GM12878 (cell line): ENCODE data around the gene NID1. TPM values are rescaled to one million over a fixed set of nuclear protein-coding genes. Genes with fewer than 3 reads are reported as not detected.
A peak's percentile ranks its signal among the peaks of the same experiment; 100 is the strongest.

Experiments
- BACH1 ChIP-seq: fragments of 450-650 bp; IDR thresholded peaks from 2 replicates; pipeline ENCODE4 v1.6.1; 2017; ENCODE audit warnings: mild to moderate bottlenecking, borderline replicate concordance
- CBX3 ChIP-seq: fragments of 200-600 bp; sonication (generic); IDR thresholded peaks from 2 replicates; pipeline ENCODE4 v1.6.1; 2016; ENCODE audit warnings: low read depth, borderline replicate concordance
- CREM ChIP-seq: IDR thresholded peaks from 2 replicates; pipeline ENCODE4 v1.6.1; 2014; ENCODE audit warnings: antibody characterized with exemption, low read depth
- DPF2 ChIP-seq: fragments of 450-650 bp; IDR thresholded peaks from 2 replicates; pipeline ENCODE4 v1.6.1; 2017; ENCODE audit warnings: mild to moderate bottlenecking
- EP300 ChIP-seq, 2 experiments: fragments of 150-350 bp in 1 of 2; IDR thresholded peaks; 2 replicates each; pipeline ENCODE4 v1.6.1; 2011 to 2012; ENCODE audit warnings: low read depth in 2 of 2, low read length in 2 of 2, borderline replicate concordance in 1 of 2, improper control_type of control experiment in 1 of 2, inconsistent platforms in 1 of 2; ENCODE audit not compliant: control insufficient read depth in 1 of 2
- ETV6 ChIP-seq, 2 experiments: fragments of 450-650 bp in 1 of 2; IDR thresholded peaks in 1 of 2; conservative IDR thresholded peaks in 1 of 2; 2 replicates each; pipeline ENCODE4 v1.6.1; 2014; ENCODE audit warnings: antibody characterized with exemption in 1 of 2, borderline replicate concordance in 1 of 2, low read depth in 1 of 2, mild to moderate bottlenecking in 1 of 2, moderate library complexity in 1 of 2
- FOXK2 ChIP-seq: fragments of 450-650 bp; IDR thresholded peaks from 2 replicates; pipeline ENCODE4 v1.6.1; 2017; ENCODE audit warnings: mild to moderate bottlenecking, moderate library complexity
- GABPA ChIP-seq: IDR thresholded peaks from 2 replicates; pipeline ENCODE4 v1.6.1; 2014; ENCODE audit warnings: antibody characterized with exemption, low read depth, mild to moderate bottlenecking, inconsistent platforms
- GATAD2B ChIP-seq: fragments of 450-650 bp; conservative IDR thresholded peaks from 2 replicates; pipeline ENCODE4 v1.6.1; 2017; ENCODE audit warnings: low read depth, mild to moderate bottlenecking, moderate library complexity
- KAT2A ChIP-seq: conservative IDR thresholded peaks from 2 replicates; pipeline ENCODE4 v1.6.1; 2011; ENCODE audit warnings: low read depth, low read length; ENCODE audit not compliant: control insufficient read depth
- MTA3 ChIP-seq: IDR thresholded peaks from 2 replicates; pipeline ENCODE4 v1.6.1; 2012; ENCODE audit warnings: low read length, inconsistent platforms, borderline replicate concordance
- MYB ChIP-seq: fragments of 150-350 bp; IDR thresholded peaks from 2 replicates; pipeline ENCODE4 v1.6.1; 2014; ENCODE audit warnings: mild to moderate bottlenecking, low read depth, low read length, borderline replicate concordance
- NFXL1 ChIP-seq: fragments of 450-650 bp; IDR thresholded peaks from 2 replicates; pipeline ENCODE4 v1.6.1; 2017; ENCODE audit warnings: antibody characterized with exemption, mild to moderate bottlenecking, borderline replicate concordance
- NRF1 ChIP-seq: conservative IDR thresholded peaks from 2 replicates; pipeline ENCODE4 v1.6.1; 2011; ENCODE audit warnings: mild to moderate bottlenecking, low read depth, low read length, improper control_type of control experiment
- RAD21 ChIP-seq: IDR thresholded peaks from 2 replicates; pipeline ENCODE4 v1.6.1; 2011; ENCODE audit warnings: mild to moderate bottlenecking, low read depth, low read length, moderate library complexity; ENCODE audit not compliant: insufficient read depth
- RBBP5 ChIP-seq: fragments of 200-600 bp; sonication (generic); conservative IDR thresholded peaks from 2 replicates; pipeline ENCODE4 v1.6.1; 2016
- RCOR1 ChIP-seq: conservative IDR thresholded peaks from 2 replicates; pipeline ENCODE4 v1.6.1; 2012; ENCODE audit warnings: low read depth, low read length, improper control_type of control experiment
- WRNIP1 ChIP-seq: IDR thresholded peaks from 2 replicates; pipeline ENCODE4 v1.6.1; 2011; ENCODE audit warnings: low read depth, low read length, improper control_type of control experiment, borderline replicate concordance
- ZNF207 ChIP-seq: fragments of 450-650 bp; IDR thresholded peaks from 2 replicates; pipeline ENCODE4 v1.6.1; 2014; ENCODE audit warnings: antibody characterized with exemption, mild to moderate bottlenecking, borderline replicate concordance
- polyA plus RNA-seq, 11 experiments: library from polyadenylated mRNA; depleted of rRNA in 4 of 11; unstranded in 6 of 11; stranded (reverse) in 5 of 11; fragments of >200 nt; fragmentation: Nextera tagmentation in 4 of 11; fragmentation: Illumina TruSeq in 1 of 11; extraction: Ambion mirVana in 4 of 11; extraction: Trizol in 1 of 11; gene quantifications; 1 replicate in 1 of 11; 2 replicates in 10 of 11; pipeline versions ENCODE4 v1.2.1 to v1.2.3, GENCODE V29; 2011 to 2016; ENCODE audit warnings: inconsistent platforms in 2 of 11, missing spikeins in 2 of 11, low read depth in 1 of 11
- total RNA-seq, 4 experiments: library from RNA; depleted of rRNA in 3 of 4; stranded (reverse); fragments of >200 nt in 3 of 4; fragmentation: Illumina TruSeq in 1 of 4; extraction: Trizol in 1 of 4; gene quantifications; 2 replicates each; pipeline versions ENCODE4 v1.2.1 to v1.2.3, GENCODE V29; 2013 to 2021
- TF ChIP-seq, protein P1 (sequence below): fragments of 450-650 bp; formaldehyde crosslinking; IDR thresholded peaks from 2 replicates; pipeline ENCODE4 v1.4.0; 2020; ENCODE audit warnings: mild to moderate bottlenecking, moderate library complexity
- TF ChIP-seq, protein P2 (sequence below): IDR thresholded peaks from 2 replicates; pipeline ENCODE4 v1.6.1; 2012; ENCODE audit warnings: low read length, inconsistent platforms
- TF ChIP-seq, protein P3 (sequence below): IDR thresholded peaks from 2 replicates; pipeline ENCODE4 v1.6.1; 2011; ENCODE audit warnings: mild to moderate bottlenecking, low read depth, low read length, moderate library complexity; ENCODE audit not compliant: insufficient replicate concordance

The NID1 gene
- total and polyA plus RNA-seq, 10 of the 15 experiments (the other 5 are each of a cell fraction or from before 2014, with no cell fraction given): 4.2 to 25.7 (median 11.3) TPM

GRCh38 chr1:235952950-235953615 is 111.8 kb downstream of the NID1 start (continued):
- TF ChIP-seq GATAD2B: no peak
- TF ChIP-seq, protein P1, sequence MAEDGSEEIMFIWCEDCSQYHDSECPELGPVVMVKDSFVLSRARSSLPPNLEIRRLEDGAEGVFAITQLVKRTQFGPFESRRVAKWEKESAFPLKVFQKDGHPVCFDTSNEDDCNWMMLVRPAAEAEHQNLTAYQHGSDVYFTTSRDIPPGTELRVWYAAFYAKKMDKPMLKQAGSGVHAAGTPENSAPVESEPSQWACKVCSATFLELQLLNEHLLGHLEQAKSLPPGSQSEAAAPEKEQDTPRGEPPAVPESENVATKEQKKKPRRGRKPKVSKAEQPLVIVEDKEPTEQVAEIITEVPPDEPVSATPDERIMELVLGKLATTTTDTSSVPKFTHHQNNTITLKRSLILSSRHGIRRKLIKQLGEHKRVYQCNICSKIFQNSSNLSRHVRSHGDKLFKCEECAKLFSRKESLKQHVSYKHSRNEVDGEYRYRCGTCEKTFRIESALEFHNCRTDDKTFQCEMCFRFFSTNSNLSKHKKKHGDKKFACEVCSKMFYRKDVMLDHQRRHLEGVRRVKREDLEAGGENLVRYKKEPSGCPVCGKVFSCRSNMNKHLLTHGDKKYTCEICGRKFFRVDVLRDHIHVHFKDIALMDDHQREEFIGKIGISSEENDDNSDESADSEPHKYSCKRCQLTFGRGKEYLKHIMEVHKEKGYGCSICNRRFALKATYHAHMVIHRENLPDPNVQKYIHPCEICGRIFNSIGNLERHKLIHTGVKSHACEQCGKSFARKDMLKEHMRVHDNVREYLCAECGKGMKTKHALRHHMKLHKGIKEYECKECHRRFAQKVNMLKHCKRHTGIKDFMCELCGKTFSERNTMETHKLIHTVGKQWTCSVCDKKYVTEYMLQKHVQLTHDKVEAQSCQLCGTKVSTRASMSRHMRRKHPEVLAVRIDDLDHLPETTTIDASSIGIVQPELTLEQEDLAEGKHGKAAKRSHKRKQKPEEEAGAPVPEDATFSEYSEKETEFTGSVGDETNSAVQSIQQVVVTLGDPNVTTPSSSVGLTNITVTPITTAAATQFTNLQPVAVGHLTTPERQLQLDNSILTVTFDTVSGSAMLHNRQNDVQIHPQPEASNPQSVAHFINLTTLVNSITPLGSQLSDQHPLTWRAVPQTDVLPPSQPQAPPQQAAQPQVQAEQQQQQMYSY (CRISPR knock-in tag): no peak
- TF ChIP-seq DPF2: 0 out of 2 replicates have a peak, but pooled peaks have one; percentile 26
- TF ChIP-seq RCOR1: no peak
- TF ChIP-seq NRF1: no peak
- 0 out of 2 replicates have a peak, but pooled peaks have one; percentile 61 for TF ChIP-seq MTA3
- no peak for TF ChIP-seq FOXK2
- TF ChIP-seq ETV6 (conservative IDR thresholded peaks at IDR 0.05 in 1 of 2, IDR thresholded peaks at IDR 0.05 in 1 of 2; ENCODE audit: borderline replicate concordance in 1 of 2, low read depth in 1 of 2): peak in 1 of 2 experiments; percentile 47; a peak in 1 of 4 replicates
- no peak for TF ChIP-seq RBBP5
- TF ChIP-seq EP300 (IDR thresholded peaks at IDR 0.05; ENCODE audit: borderline replicate concordance in 1 of 2, control insufficient read depth in 1 of 2, low read depth in 2 of 2, low read length in 2 of 2): peak; percentile 43 to 56; a peak in 2 of 4 replicates
- no peak for TF ChIP-seq RAD21
- TF ChIP-seq, protein P2, sequence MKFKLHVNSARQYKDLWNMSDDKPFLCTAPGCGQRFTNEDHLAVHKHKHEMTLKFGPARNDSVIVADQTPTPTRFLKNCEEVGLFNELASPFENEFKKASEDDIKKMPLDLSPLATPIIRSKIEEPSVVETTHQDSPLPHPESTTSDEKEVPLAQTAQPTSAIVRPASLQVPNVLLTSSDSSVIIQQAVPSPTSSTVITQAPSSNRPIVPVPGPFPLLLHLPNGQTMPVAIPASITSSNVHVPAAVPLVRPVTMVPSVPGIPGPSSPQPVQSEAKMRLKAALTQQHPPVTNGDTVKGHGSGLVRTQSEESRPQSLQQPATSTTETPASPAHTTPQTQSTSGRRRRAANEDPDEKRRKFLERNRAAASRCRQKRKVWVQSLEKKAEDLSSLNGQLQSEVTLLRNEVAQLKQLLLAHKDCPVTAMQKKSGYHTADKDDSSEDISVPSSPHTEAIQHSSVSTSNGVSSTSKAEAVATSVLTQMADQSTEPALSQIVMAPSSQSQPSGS: peak; percentile 84
- no peak for TF ChIP-seq ZNF207
- TF ChIP-seq MYB: no peak
- no peak for TF ChIP-seq CBX3
- no peak; the same call in 1 of the 2 replicates for TF ChIP-seq BACH1
- TF ChIP-seq, protein P3, sequence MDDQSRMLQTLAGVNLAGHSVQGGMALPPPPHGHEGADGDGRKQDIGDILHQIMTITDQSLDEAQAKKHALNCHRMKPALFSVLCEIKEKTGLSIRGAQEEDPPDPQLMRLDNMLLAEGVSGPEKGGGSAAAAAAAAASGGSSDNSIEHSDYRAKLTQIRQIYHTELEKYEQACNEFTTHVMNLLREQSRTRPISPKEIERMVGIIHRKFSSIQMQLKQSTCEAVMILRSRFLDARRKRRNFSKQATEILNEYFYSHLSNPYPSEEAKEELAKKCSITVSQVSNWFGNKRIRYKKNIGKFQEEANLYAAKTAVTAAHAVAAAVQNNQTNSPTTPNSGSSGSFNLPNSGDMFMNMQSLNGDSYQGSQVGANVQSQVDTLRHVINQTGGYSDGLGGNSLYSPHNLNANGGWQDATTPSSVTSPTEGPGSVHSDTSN: no peak
- TF ChIP-seq WRNIP1: no peak
- no peak for TF ChIP-seq NFXL1
- peak; percentile 40; the same call in 1 of the 2 replicates for TF ChIP-seq CREM
- no peak for TF ChIP-seq KAT2A
- TF ChIP-seq GABPA: 0 out of 2 replicates have a peak, but pooled peaks have one; percentile 7
